Heart left ventricle (tissue), 13 donors: Measurements from ENCODE around the gene CNTNAP4.

Experiments used
- POLR2A ChIP-seq, 2 donors: fragments of 450-650 bp; IDR thresholded peaks; one replicate each; pipeline ENCODE4 v1.6.1; 2017; ENCODE audit warnings: antibody characterized with exemption in 2 of 2, mild to moderate bottlenecking in 2 of 2, moderate library complexity in 2 of 2
- TF ChIP-seq, protein P1 (sequence below), 12 donors: fragments of 200-600 bp; sonication (generic) in 4 of 12; IDR thresholded peaks; one replicate each; pipeline versions ENCODE4 v1.5.0 to v1.8.0; 2018 to 2022; ENCODE audit warnings: antibody characterized with exemption in 12 of 12, mild to moderate bottlenecking in 5 of 12
- donor health status: ischemic (EF 13 %, LVEDD 7.1; RV severe dilation, severe dysfunction).
- donor health status: DM: no; HTN: yes; CAD: no.
- donor health status: DM: no; HTN: no; CAD: no.
- donor health status: ischemic (EF 25% LVEDD 6.9; RV normal size, moderate dysfunction).
- donor health status: ischemic (EF 25% LVEDD 5.7; RV mildly dilated, moderate dysfunction).
- donor health status: ischemic (EF 35%, LVEDD 5.7; RV mildly dilated, moderate dysfunction).
- donor health status: nonischemic (EF 11% LVEDD 7.7; RV severe dilation, severe dysfunction).
- donor health status: DM: yes; HTN: yes; CAD: no.
- donor health status: PGD.
- donor health status: ischemic (EF 29% LVEDD 5.4; RV normal size, mild dysfunction).
- donor health status: nonischemic (EF 23%, LVEDD 6.1; RV moderate dilation, normal function).

DNA sequence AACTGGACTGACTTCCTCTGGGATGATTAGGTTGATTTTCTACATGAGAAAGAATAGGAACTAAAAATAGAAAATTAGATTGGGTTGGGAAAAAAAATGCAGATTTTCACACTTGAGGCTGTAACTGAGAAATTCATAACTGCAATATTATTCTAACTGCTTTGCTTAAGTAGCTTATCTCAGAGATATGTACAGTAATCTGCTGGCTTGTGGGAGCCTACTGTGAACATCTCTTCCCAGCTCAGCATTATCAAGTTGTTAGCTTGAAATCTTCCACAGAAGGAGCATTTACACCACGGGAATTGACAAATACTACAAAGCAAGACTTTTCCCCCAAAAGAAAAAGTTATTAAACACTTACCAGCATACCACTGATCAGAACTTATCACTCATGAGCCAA lies 58.9 kb downstream of the CNTNAP4 start:
- TF ChIP-seq, protein P1, sequence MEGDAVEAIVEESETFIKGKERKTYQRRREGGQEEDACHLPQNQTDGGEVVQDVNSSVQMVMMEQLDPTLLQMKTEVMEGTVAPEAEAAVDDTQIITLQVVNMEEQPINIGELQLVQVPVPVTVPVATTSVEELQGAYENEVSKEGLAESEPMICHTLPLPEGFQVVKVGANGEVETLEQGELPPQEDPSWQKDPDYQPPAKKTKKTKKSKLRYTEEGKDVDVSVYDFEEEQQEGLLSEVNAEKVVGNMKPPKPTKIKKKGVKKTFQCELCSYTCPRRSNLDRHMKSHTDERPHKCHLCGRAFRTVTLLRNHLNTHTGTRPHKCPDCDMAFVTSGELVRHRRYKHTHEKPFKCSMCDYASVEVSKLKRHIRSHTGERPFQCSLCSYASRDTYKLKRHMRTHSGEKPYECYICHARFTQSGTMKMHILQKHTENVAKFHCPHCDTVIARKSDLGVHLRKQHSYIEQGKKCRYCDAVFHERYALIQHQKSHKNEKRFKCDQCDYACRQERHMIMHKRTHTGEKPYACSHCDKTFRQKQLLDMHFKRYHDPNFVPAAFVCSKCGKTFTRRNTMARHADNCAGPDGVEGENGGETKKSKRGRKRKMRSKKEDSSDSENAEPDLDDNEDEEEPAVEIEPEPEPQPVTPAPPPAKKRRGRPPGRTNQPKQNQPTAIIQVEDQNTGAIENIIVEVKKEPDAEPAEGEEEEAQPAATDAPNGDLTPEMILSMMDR (IDR thresholded peaks at IDR 0.05), result no peak
- no peak for TF ChIP-seq POLR2A (IDR thresholded peaks at IDR 0.05)
